DND-41 (cell line): ENCODE measurements around the gene LRRC10B.

Experiments
- ATAC-seq: fragments of 200-7000 bp; cut with Tn5 transposase; 3 replicates; pipeline ENCODE4 v1.9.1; 2021; ENCODE audit warnings: low read depth; ENCODE audit not compliant: insufficient read depth
- DNase-seq: peaks from one replicate; pipeline ENCODE4 v3.0.0-alpha.2; 2020
- H2AFZ ChIP-seq: 2 replicates; pipeline ENCODE4 v1.6.0; 2012; ENCODE audit warnings: low read depth, low read length
- H3K27ac ChIP-seq: 2 replicates; pipeline ENCODE4 v1.5.1; 2012; ENCODE audit warnings: low read length, inconsistent platforms
- H3K27me3 ChIP-seq: fragments of 200-600 bp; sonication (generic); 2 replicates; pipeline ENCODE4 v1.6.0; 2012; ENCODE audit warnings: low read length, mild to moderate bottlenecking, inconsistent platforms; ENCODE audit not compliant: insufficient read depth, poor library complexity
- H3K36me3 ChIP-seq: 2 replicates; pipeline ENCODE4 v1.5.1; 2012; ENCODE audit warnings: low read length, inconsistent platforms; ENCODE audit not compliant: insufficient read depth
- H3K4me1 ChIP-seq: 2 replicates; pipeline ENCODE4 v1.5.1; 2012; ENCODE audit warnings: mild to moderate bottlenecking, low read length; ENCODE audit not compliant: insufficient read depth
- H3K4me2 ChIP-seq: 2 replicates; pipeline ENCODE4 v1.6.0; 2012; ENCODE audit warnings: mild to moderate bottlenecking, moderate library complexity, low read length, inconsistent platforms; ENCODE audit not compliant: insufficient read depth
- H3K4me3 ChIP-seq, 2 experiments: fragments of 200-600 bp in 1 of 2; shearing (Covaris generic) in 1 of 2; 2 replicates each; pipeline ENCODE4 v1.5.1; 2012 to 2016; ENCODE audit warnings: inconsistent platforms in 2 of 2, low read length in 2 of 2, mild to moderate bottlenecking in 2 of 2, low read depth in 1 of 2, moderate library complexity in 1 of 2
- H3K79me2 ChIP-seq: 2 replicates; pipeline ENCODE4 v1.6.0; 2012; ENCODE audit warnings: low read length, inconsistent platforms; ENCODE audit not compliant: insufficient read depth
- H3K9ac ChIP-seq: 2 replicates; pipeline ENCODE4 v1.6.0; 2012; ENCODE audit warnings: low read depth, mild to moderate bottlenecking, inconsistent platforms, low read length, moderate library complexity
- H3K9me3 ChIP-seq: 2 replicates; pipeline ENCODE4 v1.5.1; 2012; ENCODE audit warnings: low read length, moderate library complexity, mild to moderate bottlenecking, inconsistent platforms; ENCODE audit not compliant: insufficient read depth, severe bottlenecking
- H4K20me1 ChIP-seq: 2 replicates; pipeline ENCODE4 v1.6.0; 2012; ENCODE audit warnings: low read length; ENCODE audit not compliant: insufficient read depth
- EZH2 ChIP-seq: IDR thresholded peaks from 3 replicates; pipeline ENCODE4 v1.6.1; 2012; ENCODE audit warnings: borderline replicate concordance, low read depth, mild to moderate bottlenecking, moderate library complexity, low read length, inconsistent platforms; ENCODE audit not compliant: severe bottlenecking
- TF ChIP-seq, protein P1 (sequence below): IDR thresholded peaks from 2 replicates; pipeline ENCODE4 v1.5.1; 2012; ENCODE audit warnings: borderline replicate concordance, low read length, moderate library complexity, mild to moderate bottlenecking; ENCODE audit not compliant: poor library complexity, severe bottlenecking; ENCODE audit errors: extremely low read depth

LRRC10B gene

GRCh38 chr11:61555051-61555969 is 46.8 kb downstream of the LRRC10B start:
- peaks cover 8% of the 10 kb centered on the region for H3K27me3 ChIP-seq
- no peak for ATAC-seq
- H3K4me3 ChIP-seq = no peak overlapping the region

DNA sequence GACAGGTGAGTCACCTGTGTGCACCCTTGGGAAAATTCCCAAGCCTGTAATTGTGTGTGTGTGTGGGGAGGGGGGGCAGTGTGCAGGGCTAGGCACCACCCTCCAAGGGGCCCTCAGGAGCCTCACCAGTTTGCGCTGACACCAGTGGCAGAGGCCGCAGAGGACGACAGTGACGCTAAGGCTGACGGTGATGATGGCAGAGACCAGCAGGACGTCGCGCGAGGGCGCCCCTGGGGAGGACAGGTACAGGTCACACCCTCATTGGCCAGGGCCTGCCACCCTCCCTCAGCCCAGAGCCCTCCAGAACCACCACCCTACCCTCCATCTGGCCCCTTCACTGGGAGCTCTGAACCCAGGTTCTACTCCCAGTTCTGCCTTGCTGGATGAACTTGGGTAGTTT is 47.4 kb downstream of the LRRC10B start:
- H3K4me1 ChIP-seq = no peaks in the 10 kb centered on the region
- H3K9ac ChIP-seq = no peak overlapping the region
- TF ChIP-seq, protein P1, sequence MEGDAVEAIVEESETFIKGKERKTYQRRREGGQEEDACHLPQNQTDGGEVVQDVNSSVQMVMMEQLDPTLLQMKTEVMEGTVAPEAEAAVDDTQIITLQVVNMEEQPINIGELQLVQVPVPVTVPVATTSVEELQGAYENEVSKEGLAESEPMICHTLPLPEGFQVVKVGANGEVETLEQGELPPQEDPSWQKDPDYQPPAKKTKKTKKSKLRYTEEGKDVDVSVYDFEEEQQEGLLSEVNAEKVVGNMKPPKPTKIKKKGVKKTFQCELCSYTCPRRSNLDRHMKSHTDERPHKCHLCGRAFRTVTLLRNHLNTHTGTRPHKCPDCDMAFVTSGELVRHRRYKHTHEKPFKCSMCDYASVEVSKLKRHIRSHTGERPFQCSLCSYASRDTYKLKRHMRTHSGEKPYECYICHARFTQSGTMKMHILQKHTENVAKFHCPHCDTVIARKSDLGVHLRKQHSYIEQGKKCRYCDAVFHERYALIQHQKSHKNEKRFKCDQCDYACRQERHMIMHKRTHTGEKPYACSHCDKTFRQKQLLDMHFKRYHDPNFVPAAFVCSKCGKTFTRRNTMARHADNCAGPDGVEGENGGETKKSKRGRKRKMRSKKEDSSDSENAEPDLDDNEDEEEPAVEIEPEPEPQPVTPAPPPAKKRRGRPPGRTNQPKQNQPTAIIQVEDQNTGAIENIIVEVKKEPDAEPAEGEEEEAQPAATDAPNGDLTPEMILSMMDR = no peak
- TF ChIP-seq EZH2 = no peak
- DNase-seq = no peak
- H3K27ac ChIP-seq = no peak overlapping the region
- ATAC-seq = no peak
- H3K9me3 ChIP-seq = no peaks in the 10 kb centered on the region
- no peak overlapping the region for H2AFZ ChIP-seq
- H3K4me3 ChIP-seq = no peak overlapping the region
- H3K36me3 ChIP-seq = no peaks in the 10 kb centered on the region
- H3K4me2 ChIP-seq = no peak overlapping the region
- H3K79me2 ChIP-seq = no peaks in the 10 kb centered on the region
- H4K20me1 ChIP-seq = peaks cover 22% of the 10 kb centered on the region
- H3K27me3 ChIP-seq = peaks cover 8% of the 10 kb centered on the region

More at GRCh38 chr11:61555051-61555969, 46.8 kb downstream of the LRRC10B start:
- Histone ChIP-seq H3K4me2 (no peak overlapping the region), H3K36me3 (no peaks in the 10 kb centered on the region), H3K79me2 (no peaks in the 10 kb centered on the region), H3K27ac (no peak overlapping the region), H2AFZ (no peak overlapping the region), H3K9ac (no peak overlapping the region), H4K20me1 (peaks cover 17% of the 10 kb centered on the region), H3K4me1 (no peaks in the 10 kb centered on the region), H3K9me3 (no peaks in the 10 kb centered on the region)
- TF ChIP-seq, protein P1 = no peak
- no peak for TF ChIP-seq EZH2
- no peak for DNase-seq

GRCh38 chr11:61556621-61557020 is 48.1 kb downstream of the LRRC10B start:
- peaks cover 8% of the 10 kb centered on the region for H3K27me3 ChIP-seq
- no peak overlapping the region for H3K27ac ChIP-seq
- no peaks in the 10 kb centered on the region for H3K4me1 ChIP-seq
- no peak for ATAC-seq
- H3K79me2 ChIP-seq = no peaks in the 10 kb centered on the region
- no peak overlapping the region for H3K9ac ChIP-seq
- no peak overlapping the region for H3K4me3 ChIP-seq
- TF ChIP-seq, protein P1 = no peak
- no peak for TF ChIP-seq EZH2
- no peak overlapping the region for H3K4me2 ChIP-seq
- DNase-seq = no peak
- H3K9me3 ChIP-seq = no peaks in the 10 kb centered on the region
- no peaks in the 10 kb centered on the region for H3K36me3 ChIP-seq
- peaks cover 20% of the 10 kb centered on the region for H4K20me1 ChIP-seq
- no peak overlapping the region for H2AFZ ChIP-seq
